Activated T-cell treated with anti-CD3 and anti-CD28 coated beads for 4 hours (primary cell): ENCODE measurements around the gene SPEM3.
"Not testable (repeated sequence)": the region's sequence is repeated elsewhere in the genome, so short reads cannot be mapped to it uniquely, and the experiment has no call there.

Source experiments
- DNase-seq: peaks from one replicate; pipeline ENCODE4 v3.0.0-alpha.2; 2020

SPEM3 gene

DNA sequence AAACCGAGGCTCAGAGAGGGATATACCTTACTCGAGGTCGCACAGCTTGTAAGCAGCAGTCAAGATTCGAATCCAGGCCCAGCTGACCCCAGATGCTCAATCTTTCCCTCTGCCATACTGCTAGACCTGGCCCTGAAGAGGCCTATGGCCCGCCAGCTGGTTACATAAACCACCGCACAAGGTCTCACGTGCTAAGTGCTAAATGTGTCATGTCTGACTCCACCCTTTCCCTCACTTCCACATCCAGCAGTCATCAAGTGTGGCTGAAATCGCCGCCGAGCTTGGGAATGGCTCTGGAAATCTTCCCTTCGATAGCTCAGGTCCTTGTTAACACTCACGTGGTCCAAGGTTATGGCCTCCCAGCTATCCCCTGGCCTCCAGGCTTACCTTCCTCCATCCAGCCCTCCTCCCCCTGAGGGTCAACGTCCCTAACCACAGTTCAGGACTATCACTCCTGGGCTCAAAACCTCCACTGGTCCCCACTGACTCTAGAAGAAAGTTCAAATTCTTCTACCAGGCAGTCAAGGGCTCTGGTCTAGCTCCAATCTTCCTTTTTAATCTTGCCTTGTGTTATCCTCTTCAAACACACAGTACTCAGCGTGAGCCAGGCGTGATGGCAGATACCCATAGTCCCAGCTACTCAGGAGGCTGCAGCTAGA is 47.2 kb downstream of the SPEM3 start:
- no peak for DNase-seq

GRCh38 chr17:7476494-7476893 is 47.8 kb downstream of the SPEM3 start:
- no peak for DNase-seq

DNA sequence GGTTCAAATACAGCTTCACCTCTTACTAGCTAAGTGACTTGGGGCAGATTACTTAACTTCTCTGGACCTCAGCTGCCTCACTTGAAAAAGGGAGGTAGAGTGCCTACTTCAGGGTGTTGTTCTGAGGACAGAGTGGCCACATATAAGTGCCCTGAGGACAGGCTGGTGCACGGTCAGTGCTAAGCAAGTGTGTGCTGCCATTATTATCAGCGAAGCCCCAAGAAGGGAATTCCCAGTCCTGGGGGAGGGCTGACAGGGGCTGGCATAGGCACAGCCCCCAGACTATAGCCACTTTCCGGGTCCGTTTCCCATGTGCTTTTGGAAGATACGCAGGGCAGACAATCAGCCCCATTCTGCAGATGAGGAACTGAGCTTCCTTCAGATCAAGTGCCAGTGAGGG is 48.3 kb downstream of the SPEM3 start:
- no peak for DNase-seq

DNA sequence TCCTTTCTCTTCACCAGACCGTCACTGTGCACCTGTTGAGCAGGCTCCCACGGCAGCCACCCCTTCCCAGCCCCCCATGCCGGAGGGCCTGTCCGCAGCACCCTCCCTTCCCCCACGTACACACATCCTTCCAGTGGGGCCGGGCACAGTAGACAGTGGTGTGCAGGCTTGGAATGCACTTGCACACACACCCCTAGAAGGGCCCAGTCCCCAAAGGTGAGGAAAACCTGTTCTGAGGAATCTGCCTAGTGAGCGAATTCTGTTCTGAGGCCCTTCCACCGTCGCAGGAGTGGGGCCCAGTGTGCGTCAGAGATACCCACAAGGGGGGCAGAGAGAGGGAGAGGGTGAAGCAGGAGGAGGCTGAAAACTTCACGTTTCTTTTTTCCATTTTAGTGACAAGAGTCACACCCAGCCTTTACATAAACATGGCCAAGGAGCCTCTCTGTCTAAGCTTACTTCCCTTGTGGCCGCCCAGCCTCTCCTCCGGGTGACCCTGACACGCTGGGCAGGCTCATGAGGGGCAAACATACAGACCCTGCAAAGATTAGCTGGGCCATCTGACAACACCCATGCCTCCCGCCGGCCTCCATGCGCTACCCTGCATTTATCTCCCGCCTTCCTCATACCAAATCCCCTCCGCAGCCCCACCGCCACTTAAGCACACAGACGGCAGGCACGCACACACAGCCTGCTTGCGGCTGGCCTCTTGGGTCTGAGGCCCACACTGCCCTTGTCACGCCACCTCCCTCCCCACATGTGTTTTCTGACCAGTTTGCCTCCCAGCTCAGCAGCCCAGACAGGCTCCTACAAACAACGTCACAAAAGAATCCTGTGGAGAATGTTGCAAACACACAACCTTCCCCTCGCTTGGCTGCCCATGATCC is 49.0 kb downstream of the SPEM3 start:
- no peak for DNase-seq

DNA sequence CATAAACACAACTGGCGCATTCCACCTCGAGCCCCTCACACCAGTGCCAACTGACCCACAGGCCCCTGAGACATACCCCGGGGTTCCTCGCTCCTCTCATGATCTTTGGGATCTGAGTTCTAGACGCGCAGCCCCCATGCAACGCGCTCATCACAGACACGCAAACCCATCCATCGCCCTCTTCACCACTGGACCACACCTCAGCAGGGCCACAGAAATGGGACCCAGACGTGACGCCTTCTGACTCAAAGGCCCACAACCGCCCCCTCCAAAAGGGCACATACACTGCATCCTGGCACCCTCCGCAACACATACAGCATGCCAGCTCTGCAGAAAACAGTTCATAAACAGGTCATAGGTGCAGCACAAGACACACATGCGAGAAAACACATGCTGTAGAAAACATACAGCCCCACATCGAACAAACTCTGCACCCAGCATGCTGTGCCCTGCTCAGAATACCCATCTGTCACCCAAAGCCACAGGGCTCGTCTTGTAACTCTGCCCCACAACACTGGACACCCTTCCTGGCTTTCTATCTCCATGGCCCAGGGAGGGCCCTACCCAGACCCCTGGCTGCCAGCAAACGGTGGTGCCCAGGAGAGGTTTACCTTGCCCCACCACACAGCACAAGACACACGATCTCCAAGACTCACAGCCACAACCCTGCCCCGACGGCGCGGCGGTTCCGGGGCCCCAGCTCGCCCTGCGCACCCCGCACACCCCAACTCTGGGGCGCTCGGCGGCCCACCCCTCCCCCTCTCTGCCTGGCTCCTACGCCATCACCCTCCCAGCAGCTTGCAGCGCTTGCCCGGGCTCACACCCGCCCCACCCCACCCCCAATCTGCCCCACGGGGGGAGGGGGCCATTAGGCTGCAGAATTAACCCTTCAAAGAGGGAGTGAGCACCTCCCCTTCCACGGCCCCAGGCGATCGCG is 49.9 kb downstream of the SPEM3 start:
- peak; percentile 33 for DNase-seq

DNA sequence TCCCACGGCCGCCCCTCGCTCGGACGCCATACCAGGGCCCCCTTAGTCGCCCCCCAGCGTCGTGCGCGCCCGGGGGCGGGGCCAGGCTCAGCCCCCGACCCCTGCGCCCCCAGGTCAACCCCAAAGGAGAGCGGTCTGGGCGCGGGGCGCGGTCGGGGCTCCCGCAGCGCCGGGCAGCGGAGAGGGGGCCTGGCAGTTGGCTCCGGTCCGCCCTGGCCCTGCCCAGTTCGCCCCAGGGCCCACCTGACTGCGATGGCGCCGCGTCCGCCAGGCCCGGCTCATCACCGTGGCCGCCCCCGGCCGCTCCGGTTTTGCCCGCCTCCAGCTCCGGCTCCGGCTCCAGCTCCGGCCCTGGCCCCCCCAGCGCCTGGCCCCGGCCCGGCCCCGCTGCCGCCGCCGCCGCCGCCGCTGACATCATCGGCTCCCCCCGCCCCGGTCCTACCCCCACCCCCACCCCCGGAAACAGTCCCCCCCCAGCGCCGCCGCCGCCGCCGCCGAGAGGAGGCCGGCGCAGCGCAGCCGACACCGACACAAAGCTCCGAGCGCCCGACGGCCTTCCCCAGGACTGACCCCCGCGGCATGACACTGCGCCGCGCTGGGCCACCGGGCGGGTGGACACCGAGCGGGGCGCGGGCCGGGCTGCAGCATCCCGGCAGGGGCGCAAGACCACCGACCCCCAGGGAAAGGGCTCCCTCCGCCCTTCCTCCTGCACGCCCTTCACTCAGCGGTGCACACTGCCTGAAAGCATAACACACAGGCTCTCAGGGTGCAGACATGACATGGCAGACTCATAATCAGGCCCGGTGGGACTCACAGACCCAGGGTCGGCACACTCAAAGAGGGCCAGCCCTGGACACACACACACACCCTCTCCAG is 50.8 kb downstream of the SPEM3 start, which contains the start of gene ZBTB4:
ZBTB4 (minus strand) TSS at position 419 of the 876 bp plus-strand sequence. CDS start 12,830 bp downstream, outside the sequence.
- DNase-seq, result peak; percentile 50

GRCh38 chr17:7480089-7480384 is 51.4 kb downstream of the SPEM3 start:
- no peak for DNase-seq

DNA sequence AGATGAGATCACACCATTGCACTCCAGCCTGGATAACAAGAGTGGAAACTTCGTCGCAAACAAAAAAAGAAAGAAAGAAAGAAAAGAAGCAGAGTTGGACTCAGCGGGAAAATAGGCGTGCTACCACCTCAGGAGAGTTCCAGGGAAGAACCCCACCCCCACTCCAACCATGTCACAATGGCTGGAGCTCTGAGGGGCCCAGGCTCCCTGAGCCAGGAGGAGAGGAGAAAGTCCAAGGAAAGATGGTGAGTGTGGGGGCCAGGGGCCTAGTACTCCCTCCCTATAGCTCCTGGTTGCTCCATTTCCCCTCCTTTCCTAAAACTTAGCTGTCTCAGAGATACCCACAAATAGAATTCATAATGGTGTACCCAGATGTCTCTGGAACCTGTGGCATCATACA is 52.6 kb downstream of the SPEM3 start, which contains the start of gene SLC35G6:
SLC35G6 (plus strand) TSS at position 172 of the 400 bp plus-strand sequence; CDS start at position 243, 71 bp downstream.
- DNase-seq, result not testable (repeated sequence)

DNA sequence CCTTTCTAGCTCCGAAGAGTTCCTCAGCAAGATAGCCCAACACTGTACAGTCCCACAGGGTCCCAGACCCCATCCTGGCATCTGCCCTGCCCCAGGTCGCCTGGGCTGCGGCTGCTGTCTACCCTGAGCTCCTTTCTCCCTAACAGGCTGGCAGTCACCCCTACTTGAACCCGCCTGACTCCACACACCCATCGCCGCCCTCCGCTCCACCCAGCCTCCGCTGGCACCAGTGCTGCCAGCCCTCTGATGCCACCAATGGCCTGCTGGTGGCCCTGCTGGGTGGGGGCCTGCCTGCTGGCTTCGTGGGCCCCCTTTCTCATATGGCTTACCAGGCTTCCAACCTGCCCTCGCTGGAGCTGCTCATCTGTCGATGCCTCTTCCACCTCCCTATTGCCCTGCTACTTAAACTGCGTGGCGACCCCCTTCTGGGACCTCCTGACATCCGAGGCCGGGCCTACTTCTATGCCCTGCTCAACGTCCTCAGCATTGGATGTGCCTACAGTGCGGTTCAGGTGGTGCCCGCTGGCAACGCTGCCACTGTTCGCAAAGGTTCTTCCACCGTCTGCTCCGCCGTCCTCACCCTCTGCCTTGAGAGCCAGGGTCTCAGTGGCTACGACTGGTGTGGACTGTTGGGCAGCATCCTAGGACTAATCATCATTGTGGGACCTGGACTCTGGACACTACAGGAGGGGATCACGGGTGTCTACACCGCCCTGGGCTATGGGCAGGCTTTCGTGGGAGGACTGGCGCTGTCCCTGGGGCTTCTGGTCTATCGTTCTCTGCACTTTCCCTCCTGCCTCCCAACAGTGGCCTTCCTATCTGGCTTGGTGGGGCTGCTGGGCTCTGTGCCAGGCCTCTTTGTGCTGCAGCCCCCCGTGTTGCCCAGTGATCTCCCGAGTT is 53.4 kb downstream of the SPEM3 start:
- DNase-seq, result not testable (repeated sequence)
